Measurements from ENCODE around the gene MMAA. TPM values are rescaled to one million over a fixed set of nuclear protein-coding genes. Genes with fewer than 3 reads are reported as not detected.

Gene MMAA
- total RNA-seq, 4 donors from 2014 or later = 2.4 to 5.4 (median 4.1) TPM

GRCh38 chr4:145656156-145656555 is 37.0 kb downstream of the MMAA start:
- Histone ChIP-seq H3K4me3 (no peak overlapping the region), H3K4me1 (no peaks in the 10 kb centered on the region), H3K36me3 (peaks cover 0 to 44% (median 35%) of the 10 kb centered on the region in 4 donors), H3K9me3 (no peaks in the 10 kb centered on the region), H3K27ac (replicated peaks in 1 of 4) (no peak overlapping the region), H3K27me3 (no peaks in the 10 kb centered on the region)
- TF ChIP-seq POLR2A (IDR thresholded peaks at IDR 0.05; ENCODE audit: low read depth) (no peak), EP300 (IDR thresholded peaks at IDR 0.05) (no peak), CTCF (IDR thresholded peaks at IDR 0.05) (no peak), POLR2AphosphoS5 (IDR thresholded peaks at IDR 0.05) (no peak)
- DNase-seq (ENCODE audit: extremely low spot score) = no peak
- WGBS = 97% methylated on average over 1 of the region's 1 CpG
- intact Hi-C loops (cut with DNase I) = no loop called here

GRCh38 chr4:145660064-145660463 is 40.9 kb downstream of the MMAA start:
- no peak overlapping the region for H3K4me3 ChIP-seq
- TF ChIP-seq EP300 (IDR thresholded peaks at IDR 0.05) = no peak
- no peak for TF ChIP-seq CTCF (IDR thresholded peaks at IDR 0.05)
- no peak for TF ChIP-seq POLR2A (IDR thresholded peaks at IDR 0.05; ENCODE audit: low read depth)
- TF ChIP-seq POLR2AphosphoS5 (IDR thresholded peaks at IDR 0.05) = no peak
- no peaks in the 10 kb centered on the region for H3K4me1 ChIP-seq
- 92% methylated on average over 3 of the region's 3 CpGs for WGBS
- no peaks in the 10 kb centered on the region for H3K27me3 ChIP-seq
- H3K9me3 ChIP-seq = no peaks in the 10 kb centered on the region
- peaks cover 0 to 29% (median 14%) of the 10 kb centered on the region in 4 donors for H3K36me3 ChIP-seq
- DNase-seq (ENCODE audit: extremely low spot score) = no peak
- intact Hi-C loops (cut with DNase I) = no loop called here
- no peak overlapping the region for H3K27ac ChIP-seq (replicated peaks in 1 of 4)

GRCh38 chr4:145663194-145663593 is 44.0 kb downstream of the MMAA start:
- Histone ChIP-seq H3K4me3 (no peak overlapping the region), H3K27ac (replicated peaks in 1 of 4) (peak overlapping the region in 1 of 4 donors; percentile 15), H3K36me3 (peaks cover 0 to 6% (median 0%) of the 10 kb centered on the region in 4 donors), H3K9me3 (no peaks in the 10 kb centered on the region), H3K4me1 (no peaks in the 10 kb centered on the region), H3K27me3 (no peaks in the 10 kb centered on the region)
- 75% methylated on average over 3 of the region's 3 CpGs for WGBS
- TF ChIP-seq POLR2AphosphoS5 (IDR thresholded peaks at IDR 0.05) = no peak
- TF ChIP-seq CTCF (IDR thresholded peaks at IDR 0.05) = no peak
- no peak for TF ChIP-seq EP300 (IDR thresholded peaks at IDR 0.05)
- TF ChIP-seq POLR2A (IDR thresholded peaks at IDR 0.05; ENCODE audit: low read depth) = no peak
- DNase-seq (ENCODE audit: extremely low spot score) = no peak
- intact Hi-C loops (cut with DNase I) = no loop called here

GRCh38 chr4:145665773-145666172 is 46.6 kb downstream of the MMAA start:
- Histone ChIP-seq H3K4me3 (no peak overlapping the region), H3K4me1 (no peaks in the 10 kb centered on the region), H3K36me3 (no peaks in the 10 kb centered on the region), H3K27ac (replicated peaks in 1 of 4) (no peak overlapping the region), H3K27me3 (no peaks in the 10 kb centered on the region), H3K9me3 (no peaks in the 10 kb centered on the region)
- intact Hi-C loops (cut with DNase I) = no loop called here
- no peak for TF ChIP-seq CTCF (IDR thresholded peaks at IDR 0.05)
- TF ChIP-seq POLR2AphosphoS5 (IDR thresholded peaks at IDR 0.05) = no peak
- no peak for TF ChIP-seq POLR2A (IDR thresholded peaks at IDR 0.05; ENCODE audit: low read depth)
- TF ChIP-seq EP300 (IDR thresholded peaks at IDR 0.05) = no peak
- 80% methylated on average over 1 of the region's 1 CpG for WGBS
- DNase-seq (ENCODE audit: extremely low spot score) = no peak

GRCh38 chr4:145670422-145670821 is 51.2 kb downstream of the MMAA start:
- H3K4me3 ChIP-seq = no peak overlapping the region
- TF ChIP-seq EP300 (IDR thresholded peaks at IDR 0.05) (no peak), POLR2A (IDR thresholded peaks at IDR 0.05; ENCODE audit: low read depth) (no peak), CTCF (IDR thresholded peaks at IDR 0.05) (no peak), POLR2AphosphoS5 (IDR thresholded peaks at IDR 0.05) (no peak)
- no peak overlapping the region for H3K27ac ChIP-seq (replicated peaks in 1 of 4)
- no peaks in the 10 kb centered on the region for H3K36me3 ChIP-seq
- intact Hi-C loops (cut with DNase I) = no loop called here
- no peak for DNase-seq (ENCODE audit: extremely low spot score)
- H3K9me3 ChIP-seq = no peaks in the 10 kb centered on the region
- no peaks in the 10 kb centered on the region for H3K4me1 ChIP-seq
- H3K27me3 ChIP-seq = no peaks in the 10 kb centered on the region

All from esophagus muscularis mucosa (tissue), 4 donors.